HG03280 (cell line): ENCODE results near the gene UBA6.

Source experiments
- ATAC-seq: cut with Tn5 transposase; IDR thresholded peaks from one replicate; pipeline ENCODE4 v1.9.1; 2021; ENCODE audit warnings: mild to moderate bottlenecking, moderate library complexity; ENCODE audit not compliant: unreplicated experiment

Gene UBA6

GRCh38 chr4:67581208-67581857, 119.6 kb downstream of the UBA6 start:
- no peak for ATAC-seq

DNA sequence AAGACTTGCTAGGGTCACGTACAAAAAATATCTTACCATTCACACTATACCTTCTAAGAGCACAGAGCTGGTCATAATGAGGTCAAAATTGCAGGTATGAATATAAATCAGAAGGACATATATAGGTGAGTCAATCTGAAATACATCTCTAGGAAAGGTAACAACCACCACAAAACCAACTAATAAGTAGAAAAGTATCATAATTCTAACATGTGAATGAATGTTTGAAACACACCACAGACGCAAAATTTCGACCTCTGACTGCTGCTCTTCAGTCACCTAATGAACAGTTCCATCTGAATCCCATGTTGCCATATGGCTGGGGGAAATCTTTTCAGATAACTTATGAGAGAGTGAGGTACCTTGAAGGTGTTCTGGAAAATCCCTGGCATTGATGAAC, 120.4 kb downstream of the UBA6 start:
- ATAC-seq, result no peak

DNA sequence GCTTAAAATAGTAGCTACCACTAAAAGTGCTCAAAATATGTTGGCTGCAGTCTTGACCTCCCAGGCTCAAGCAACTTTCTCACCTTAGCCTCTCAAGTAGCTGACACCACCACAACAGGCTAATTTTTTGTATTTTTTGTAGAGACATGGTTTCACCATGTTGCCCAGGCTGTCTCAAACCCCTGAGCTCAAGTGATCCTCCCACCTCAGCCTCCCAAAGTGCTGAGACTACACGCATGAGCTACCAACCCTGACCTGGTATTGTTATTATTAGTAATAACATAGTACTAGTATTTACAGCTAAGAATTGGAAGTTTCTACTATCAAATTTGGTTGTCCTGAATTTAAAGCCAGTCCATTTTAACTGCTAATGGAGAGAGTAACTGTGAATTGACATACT, 124.4 kb downstream of the UBA6 start:
- peak; percentile 37 for ATAC-seq

DNA sequence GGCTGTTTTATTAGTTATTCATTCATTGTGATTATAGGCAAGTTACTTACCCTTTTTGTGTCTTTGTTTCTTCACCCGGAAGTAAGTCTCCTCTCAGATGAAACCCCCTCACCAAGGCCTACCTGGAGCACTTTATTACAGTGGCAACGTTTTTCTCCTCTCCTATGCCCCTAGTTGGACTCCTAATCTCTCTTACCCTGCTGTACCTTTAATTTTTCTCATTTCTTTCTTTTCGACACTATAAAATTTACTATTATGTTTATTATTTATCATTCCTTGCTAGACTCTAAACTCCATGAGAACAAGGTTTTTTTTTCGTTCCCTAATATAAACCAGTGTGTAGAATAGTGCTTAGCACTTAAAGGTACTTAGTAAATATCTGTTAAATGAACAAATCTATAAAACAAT, 124.9 kb downstream of the UBA6 start:
- no peak for ATAC-seq

GRCh38 chr4:67575232-67576058, 125.5 kb downstream of the UBA6 start:
- ATAC-seq, result peak; percentile 91

GRCh38 chr4:67573193-67573592, 127.8 kb downstream of the UBA6 start:
- no peak for ATAC-seq

GRCh38 chr4:67571975-67572374, 129.0 kb downstream of the UBA6 start:
- ATAC-seq, result no peak

- ATAC-seq, result no peak
These were observed 130.4 kb downstream of the UBA6 start for GRCh38 chr4:67570537-67570936.

DNA sequence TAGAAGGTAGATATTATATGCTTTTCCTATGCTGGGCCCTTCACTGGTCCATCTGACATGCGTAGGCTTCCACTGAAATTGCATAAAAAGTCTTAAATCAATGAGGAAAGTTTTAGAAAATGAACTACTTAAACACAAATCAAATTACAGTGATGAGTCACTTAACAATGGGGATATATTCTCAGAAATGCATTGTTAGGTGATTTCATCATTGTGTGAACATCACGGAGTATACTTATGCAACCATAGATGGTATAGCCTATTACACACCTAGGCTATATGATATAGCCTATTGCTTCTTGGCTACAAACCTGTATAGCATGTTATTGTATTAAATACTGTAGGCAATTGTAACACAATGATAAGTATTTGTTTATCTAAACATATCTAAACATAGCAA, 132.1 kb downstream of the UBA6 start:
- no peak for ATAC-seq

DNA sequence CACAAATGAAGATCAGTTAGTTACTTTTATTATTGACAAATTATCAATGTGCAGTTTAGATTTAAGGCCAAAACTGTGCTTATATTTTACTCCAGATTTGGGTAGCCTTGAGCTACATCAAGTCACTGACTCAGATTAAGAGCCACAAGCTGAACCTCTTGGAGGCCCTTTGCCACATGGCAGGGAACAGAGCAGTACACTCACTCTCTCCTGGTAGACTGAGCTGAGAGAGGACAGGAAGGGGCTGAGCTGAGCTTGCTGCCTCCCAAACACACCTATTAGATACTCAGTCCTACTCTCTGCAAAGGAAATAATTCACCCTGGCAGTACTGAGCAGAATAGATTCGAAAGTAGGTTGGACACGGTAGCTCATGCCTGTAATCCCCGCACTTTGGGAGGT, 134.6 kb downstream of the UBA6 start:
- no peak for ATAC-seq

- ATAC-seq, result no peak
These were observed 135.7 kb downstream of the UBA6 start for GRCh38 chr4:67565284-67565683.
